ENCODE measurements around the gene RETNLB.

- TF ChIP-seq POLR2A (IDR thresholded peaks at IDR 0.05; ENCODE audit: extremely low read depth, insufficient read length) = no peak
- TF ChIP-seq CTCF (IDR thresholded peaks at IDR 0.05; ENCODE audit: low read depth, low read length) = no peak
- TF ChIP-seq MAX (IDR thresholded peaks at IDR 0.05; ENCODE audit: low read depth, low read length) = no peak
These were observed 49.1 kb upstream of the RETNLB start for GRCh38 chr3:108806316-108806715.

Measured in NB4 (cell line).